Heart right ventricle (tissue), 16 donors: Measurements from ENCODE around the gene RNF212B. TPM values are rescaled to one million over a fixed set of nuclear protein-coding genes. Genes with fewer than 3 reads are reported as not detected.
"Not testable (repeated sequence)": the region's sequence is repeated elsewhere in the genome, so short reads cannot be mapped to it uniquely, and the experiment has no call there.

Experiments used
- ATAC-seq, 8 donors: fragments of 200-7000 bp; cut with Tn5 transposase; one replicate each; pipeline ENCODE4 v1.9.1; 2020; ENCODE audit warnings: mild to moderate bottlenecking in 8 of 8, moderate library complexity in 8 of 8, moderate number of reproducible peaks in 1 of 8
- DNase-seq, 2 donors: peaks; one replicate each; pipeline ENCODE4 v3.0.0-alpha.2; 2020
- H3K27ac ChIP-seq, 10 donors: fragments of 200-600 bp; sonication (generic) in 2 of 10; one replicate each; pipeline versions ENCODE4 v1.5.0 to v1.8.0; 2020 to 2022; ENCODE audit warnings: mild to moderate bottlenecking in 3 of 10
- H3K27me3 ChIP-seq, 7 donors: fragments of 200-600 bp; one replicate each; pipeline ENCODE4 v1.8.0; 2021 to 2022; ENCODE audit warnings: mild to moderate bottlenecking in 2 of 7
- H3K36me3 ChIP-seq, 9 donors: fragments of 200-600 bp; sonication (generic) in 1 of 9; one replicate each; pipeline versions ENCODE4 v1.5.0 to v1.8.0; 2020 to 2022; ENCODE audit warnings: mild to moderate bottlenecking in 2 of 9
- H3K4me1 ChIP-seq, 9 donors: fragments of 200-600 bp; sonication (generic) in 1 of 9; one replicate each; pipeline versions ENCODE4 v1.5.0 to v1.8.0; 2020 to 2022; ENCODE audit warnings: mild to moderate bottlenecking in 4 of 9
- H3K4me3 ChIP-seq, 10 donors: fragments of 200-600 bp; sonication (generic) in 2 of 10; one replicate each; pipeline versions ENCODE4 v1.5.0 to v1.8.0; 2020 to 2022; ENCODE audit warnings: mild to moderate bottlenecking in 7 of 10, moderate library complexity in 2 of 10
- H3K9me3 ChIP-seq, 11 donors: fragments of 200-600 bp in 10 of 11; sonication (generic) in 2 of 11; one replicate each; pipeline versions ENCODE4 v1.5.0 to v1.8.0; 2013 to 2022; ENCODE audit warnings: mild to moderate bottlenecking in 2 of 11, control low read depth in 1 of 11, moderate library complexity in 1 of 11
- CTCF ChIP-seq, 9 donors: fragments of 200-600 bp; sonication (generic) in 2 of 9; IDR thresholded peaks; one replicate each; pipeline versions ENCODE4 v1.5.0 to v1.8.0; 2021 to 2022; ENCODE audit warnings: antibody characterized with exemption in 9 of 9, mild to moderate bottlenecking in 5 of 9, moderate library complexity in 1 of 9
- WGBS, 2 donors: extraction: QIAGEN DNeasy Blood & Tissue Kit; methylation state at CpG; one replicate each; pipeline ENCODE4 v1.1.7; 2013; ENCODE audit warnings: inconsistent platforms in 1 of 2; 5-methylcytosine and 5-hydroxymethylcytosine counted together
- intact Hi-C, 10 donors: fragments of 100-400 bp; cut with DNase I; formaldehyde crosslinking; loops; one replicate each; pipeline versions ENCODE4 v1.11.1 to v1.14.2; 2022
- polyA plus RNA-seq, 2 donors: library from polyadenylated mRNA; stranded (reverse); fragments of 200-250 nt; gene quantifications; one replicate each; pipeline ENCODE4 v1.2.3, GENCODE V29; 2013
- total RNA-seq, 10 donors: library from RNA; stranded (reverse); fragmentation: NEBNext Ultra II Directional in 3 of 10; extraction: Animal tissue kit (Norgen Biotek cat#: 25700) in 3 of 10; gene quantifications; one replicate each; pipeline versions ENCODE4 v1.2.1 to v1.2.4, GENCODE V29; 2021 to 2023
- donor health status: Arrhythmogenic right ventricular cardiomyopathy.
- donor health status: ischemic (EF 13 %, LVEDD 7.1; RV severe dilation, severe dysfunction).
- donor health status: healthy with polysubstance abuse.
- donor health status: DM: no; HTN: yes; CAD: no.
- donor health status: DM: no; HTN: no; CAD: no.
- donor health status: ischemic (EF 25% LVEDD 6.9; RV normal size, moderate dysfunction).
- donor health status: ischemic (EF 25% LVEDD 5.7; RV mildly dilated, moderate dysfunction).
- donor health status: healthy.
- donor health status: DM: yes; HTN: yes; CAD: no.
- donor health status: Ischemic cardiomyopathy.
- donor health status: ischemic (EF 35%, LVEDD 5.7; RV mildly dilated, moderate dysfunction).
- donor health status: nonischemic (EF 11% LVEDD 7.7; RV severe dilation, severe dysfunction).
- donor health status: DM: yes; HTN: yes; CAD: no.
- donor health status: PGD.
- donor health status: ischemic (EF 29% LVEDD 5.4; RV normal size, mild dysfunction).
- donor health status: nonischemic (EF 23%, LVEDD 6.1; RV moderate dilation, normal function).

The RNF212B gene
- total and polyA plus RNA-seq, 12 donors, result not detected

- no peak for TF ChIP-seq CTCF (IDR thresholded peaks at IDR 0.05)
- Histone ChIP-seq H3K36me3 (no peaks in the 10 kb centered on the region), H3K4me1 (no peaks in the 10 kb centered on the region), H3K27ac (no peak overlapping the region), H3K9me3 (peaks cover 0 to 6% (median 0%) of the 10 kb centered on the region in 11 donors), H3K4me3 (no peak overlapping the region), H3K27me3 (peaks cover 0 to 10% (median 5%) of the 10 kb centered on the region in 7 donors)
- ATAC-seq, result no peak
- 88 to 89% methylated on average over 7 of the region's 7 CpGs for WGBS, 2 donors
- no peak for DNase-seq
- intact Hi-C loops, result no loop called here
Measured at GRCh38 chr14:23209651-23210423, 27.9 kb upstream of the RNF212B start.

DNA sequence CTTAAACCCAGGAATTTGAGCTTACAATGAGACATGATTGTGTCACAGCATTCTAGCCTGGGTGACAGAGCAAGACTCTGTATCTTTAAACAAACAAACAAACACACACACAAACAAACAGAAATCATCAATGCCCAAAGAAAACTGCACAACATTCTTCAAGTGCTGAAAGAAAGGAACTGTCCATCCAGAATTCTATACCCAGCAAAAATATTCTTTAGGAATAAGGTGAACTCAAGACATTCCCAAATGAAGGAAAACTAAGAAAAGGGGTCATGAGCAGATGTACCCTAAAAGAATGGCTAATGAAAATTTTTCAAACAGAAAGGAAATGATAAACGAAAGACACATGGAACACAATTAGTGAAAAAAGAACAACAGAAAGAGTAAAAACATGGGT lies 22.3 kb upstream of the RNF212B start:
- WGBS, 2 donors, result 85 to 88% methylated on average over 1 of the region's 1 CpG
- intact Hi-C loops, result no loop called here

DNA sequence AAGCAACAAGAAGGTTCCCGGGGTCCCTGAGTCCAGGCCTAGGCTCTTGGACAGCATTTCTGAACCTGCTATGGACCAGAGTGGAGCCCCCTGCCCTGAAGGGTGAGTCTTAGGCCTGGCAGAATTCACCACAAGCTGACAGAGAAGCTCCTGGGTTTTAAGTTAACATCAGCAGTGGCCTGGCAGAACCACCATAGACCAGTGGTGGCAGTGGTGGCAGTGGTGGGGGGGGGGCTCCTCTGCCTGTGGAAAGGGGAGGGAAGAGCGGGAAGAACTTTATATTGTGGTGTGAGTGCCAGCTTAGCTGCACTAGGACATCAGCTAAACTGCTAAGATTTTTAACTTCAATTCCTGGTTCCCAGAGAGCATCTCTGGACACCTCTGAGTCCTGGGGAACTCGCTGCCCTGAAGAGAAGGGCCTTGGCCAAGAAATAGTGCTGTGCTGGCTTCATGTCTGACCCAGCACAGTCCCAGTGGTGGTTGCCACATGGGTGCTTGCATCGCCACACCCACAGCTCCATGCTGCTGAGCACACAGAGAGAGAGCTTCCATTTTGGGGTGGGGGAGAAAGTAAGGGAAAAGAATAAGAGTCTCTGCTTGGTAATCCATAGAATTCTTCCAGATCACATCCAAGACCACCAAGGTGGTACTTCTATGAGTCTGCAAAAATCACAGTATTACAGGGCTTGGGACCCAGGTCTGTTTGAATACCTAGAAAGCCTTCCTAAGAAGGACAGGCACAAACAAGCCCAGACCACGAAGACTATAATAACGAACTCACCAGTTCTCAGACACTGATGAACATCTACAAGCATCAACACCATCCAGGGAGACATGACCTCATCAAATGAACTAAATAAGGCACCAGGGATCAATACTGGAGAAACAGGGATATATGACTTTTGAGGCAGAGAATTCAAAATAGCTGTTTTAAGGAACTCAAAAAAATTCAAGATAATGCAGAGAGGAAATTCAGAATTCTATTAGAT lies 20.4 kb upstream of the RNF212B start:
- Histone ChIP-seq H3K4me1 (no peaks in the 10 kb centered on the region), H3K27ac (no peak overlapping the region), H3K4me3 (no peak overlapping the region), H3K36me3 (no peaks in the 10 kb centered on the region), H3K27me3 (peaks cover 0 to 11% (median 0%) of the 10 kb centered on the region in 7 donors), H3K9me3 (peaks cover 0 to 17% (median 0%) of the 10 kb centered on the region in 11 donors)
- DNase-seq, result no peak
- TF ChIP-seq CTCF (IDR thresholded peaks at IDR 0.05), result no peak
- ATAC-seq, result no peak
- 90 to 98% methylated on average over 6 of the region's 6 CpGs for whole genome bisulfite sequencing, 2 donors
- intact Hi-C loops, result no loop called here

More for the DNA sequence above, 22.3 kb upstream of the RNF212B start:
- Histone ChIP-seq H3K9me3 (peaks cover 0 to 17% (median 0%) of the 10 kb centered on the region in 11 donors), H3K27me3 (peaks cover 0 to 6% (median 0%) of the 10 kb centered on the region in 7 donors), H3K36me3 (no peaks in the 10 kb centered on the region), H3K4me1 (no peaks in the 10 kb centered on the region), H3K27ac (no peak overlapping the region), H3K4me3 (no peak overlapping the region)
- ATAC-seq (no peak), DNase-seq (no peak)
- TF ChIP-seq CTCF (IDR thresholded peaks at IDR 0.05), result no peak

DNA sequence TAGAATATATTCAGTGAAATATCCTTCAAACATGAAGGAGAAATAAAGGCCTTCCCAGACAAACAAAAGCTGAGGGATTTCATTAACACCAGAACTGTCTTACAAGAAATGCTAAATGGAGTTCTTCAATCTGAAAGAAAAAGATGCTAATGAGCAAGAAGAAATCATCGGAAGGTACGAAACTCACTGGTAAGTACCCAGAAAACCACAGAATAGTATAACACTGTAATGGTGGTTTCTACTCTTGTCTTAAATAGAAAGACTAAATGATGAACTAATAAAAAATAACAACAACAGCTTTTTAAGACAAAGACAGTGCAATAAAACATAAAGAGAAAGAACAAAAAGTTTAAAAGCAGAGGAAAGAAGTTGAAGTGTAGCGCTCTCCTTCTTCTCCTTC lies 18.7 kb upstream of the RNF212B start:
- no peaks in the 10 kb centered on the region for H3K4me1 ChIP-seq
- peaks cover 0 to 19% (median 0%) of the 10 kb centered on the region in 11 donors for H3K9me3 ChIP-seq
- no peak overlapping the region for H3K4me3 ChIP-seq
- H3K36me3 ChIP-seq, result no peaks in the 10 kb centered on the region
- peaks cover 0 to 11% (median 0%) of the 10 kb centered on the region in 7 donors for H3K27me3 ChIP-seq
- no peak overlapping the region for H3K27ac ChIP-seq
- no peak for TF ChIP-seq CTCF (IDR thresholded peaks at IDR 0.05)
- ATAC-seq (no peak), DNase-seq (no peak)
- WGBS, 2 donors, result 76 to 78% methylated on average over 3 of the region's 3 CpGs
- intact Hi-C loops, result no loop called here

GRCh38 chr14:23224958-23225357 lies 12.8 kb upstream of the RNF212B start:
- ATAC-seq, intact Hi-C loops, H3K27ac ChIP-seq, H3K36me3 ChIP-seq, H3K4me1 ChIP-seq, H3K27me3 ChIP-seq, H3K4me3 ChIP-seq, DNase-seq: not testable (repeated sequence)
- 76 to 87% methylated on average over 1 of the region's 1 CpG for WGBS, 2 donors
- H3K9me3 ChIP-seq, result peaks cover 0 to 10% (median 0%) of the 10 kb centered on the region in 11 donors
